Caco-2 (cell line): ENCODE results near the gene SLC43A1. TPM values are rescaled to one million over a fixed set of nuclear protein-coding genes. Genes with fewer than 3 reads are reported as not detected.
A peak's percentile ranks its signal among the peaks of the same experiment; 100 is the strongest.

Experiments used
- BruUV-seq: library from RNA; stranded (reverse); fragments of 400-500 nt; replicated peaks from 2 replicates; lab custom pipeline; 2021; lab: Mats Ljungman, UMichigan
- CTCF ChIA-PET: fragments of 300-600 bp; sonication (Branson Sonifier 250); formaldehyde crosslinking; loops from one replicate; lab custom pipeline; 2022; ENCODE audit warnings: antibody characterized with exemption; lab: Charles Lee
- POLR2A ChIA-PET: fragments of 300-600 bp; sonication (Branson Sonifier 250); formaldehyde crosslinking; loops from one replicate; lab custom pipeline; 2022; ENCODE audit warnings: antibody characterized with exemption; lab: Charles Lee
- DNase-seq, 2 experiments: peaks; one replicate each; pipeline versions ENCODE4 v3.0.0 to v3.0.0-alpha.2; 2020 to 2022
- H3K27me3 ChIP-seq: replicated peaks from 2 replicates; pipeline ENCODE4 v1.6.0; 2011; ENCODE audit warnings: low read length; ENCODE audit not compliant: control insufficient read depth, insufficient read depth
- H3K36me3 ChIP-seq: 2 replicates; pipeline ENCODE4 v1.5.1; 2011; ENCODE audit warnings: low read length; ENCODE audit not compliant: control insufficient read depth, insufficient read depth
- H3K4me1 ChIP-seq: fragments of 250-450 bp; sonication (Bioruptor Pico); 2 replicates; pipeline ENCODE4 v1.5.1; 2020; ENCODE audit warnings: mild to moderate bottlenecking
- H3K4me3 ChIP-seq: 2 replicates; pipeline ENCODE4 v1.5.1; 2011; ENCODE audit warnings: low read depth, mild to moderate bottlenecking, control low read depth, low read length
- H3K9me3 ChIP-seq: fragments of 250-450 bp; sonication (Bioruptor Pico); 2 replicates; pipeline ENCODE4 v1.5.1; 2020; ENCODE audit warnings: mild to moderate bottlenecking, moderate library complexity
- H3K27ac Mint-ChIP-seq: one replicate; pipeline ENCODE4 v1.8.0; 2022; ENCODE audit warnings: mixed read lengths; ENCODE audit not compliant: unreplicated experiment
- H3K27me3 Mint-ChIP-seq: one replicate; pipeline ENCODE4 v1.8.0; 2022; ENCODE audit warnings: mixed read lengths; ENCODE audit not compliant: insufficient read depth, unreplicated experiment
- H3K36me3 Mint-ChIP-seq: one replicate; pipeline ENCODE4 v1.8.0; 2022; ENCODE audit warnings: mild to moderate bottlenecking, mixed read lengths; ENCODE audit not compliant: insufficient read depth, unreplicated experiment
- H3K4me1 Mint-ChIP-seq: one replicate; pipeline ENCODE4 v1.8.0; 2022; ENCODE audit warnings: low read depth, mixed read lengths; ENCODE audit not compliant: unreplicated experiment
- H3K4me3 Mint-ChIP-seq: one replicate; pipeline ENCODE4 v1.8.0; 2022; ENCODE audit warnings: mild to moderate bottlenecking, moderate library complexity, mixed read lengths; ENCODE audit not compliant: unreplicated experiment
- H3K9me3 Mint-ChIP-seq: one replicate; pipeline ENCODE4 v1.8.0; 2022; ENCODE audit warnings: mixed read lengths; ENCODE audit not compliant: unreplicated experiment
- CTCF ChIP-seq, 2 experiments: fragments of 200-600 bp in 1 of 2; IDR thresholded peaks; 1 replicate in 1 of 2; 2 replicates in 1 of 2; pipeline versions ENCODE4 v1.5.1 to v1.8.0; 2011 to 2022; ENCODE audit warnings: antibody characterized with exemption in 1 of 2, control low read depth in 1 of 2, inconsistent platforms in 1 of 2, low read depth in 1 of 2, low read length in 1 of 2, mild to moderate bottlenecking in 1 of 2, moderate library complexity in 1 of 2; ENCODE audit not compliant: insufficient read depth in 1 of 2, severe bottlenecking in 1 of 2, unreplicated experiment in 1 of 2
- intact Hi-C: fragments of 100-400 bp; cut with micrococcal nuclease; formaldehyde crosslinking; loops from one replicate; pipeline ENCODE4 v1.10.0; 2022; ENCODE audit not compliant: unreplicated experiment
- total RNA-seq: library from RNA; stranded (reverse); gene quantifications from 2 replicates; pipeline ENCODE4 v1.2.3, GENCODE V29; 2022

The SLC43A1 gene
- total RNA-seq, 1 experiment from 2014 or later, result 71.7 TPM

GRCh38 chr11:57527056-57527631 lies 11.6 kb upstream of the SLC43A1 start:
- H3K9me3 ChIP-seq, result no peaks in the 10 kb centered on the region

GRCh38 chr11:57523419-57523818 lies 7.9 kb upstream of the SLC43A1 start:
- Mint-ChIP-seq H3K9me3 (no peaks in the 10 kb centered on the region), H3K36me3 (peaks cover 9% of the 10 kb centered on the region), H3K4me1 (peaks cover 9% of the 10 kb centered on the region), H3K27ac (no peak overlapping the region), H3K4me3 (no peak overlapping the region), H3K27me3 (no peaks in the 10 kb centered on the region)
- BruUV-seq, result no TSS peak
- TF ChIP-seq CTCF (IDR thresholded peaks at IDR 0.05; ENCODE audit: insufficient read depth in 1 of 2, low read depth in 1 of 2, low read length in 1 of 2, severe bottlenecking in 1 of 2, unreplicated experiment in 1 of 2), result no peak
- H3K27me3 ChIP-seq, result no peaks in the 10 kb centered on the region
- H3K4me3 ChIP-seq, result no peak overlapping the region
- POLR2A ChIA-PET, result no interaction called here
- H3K4me1 ChIP-seq, result no peaks in the 10 kb centered on the region
- no peak for DNase-seq
- no peaks in the 10 kb centered on the region for H3K36me3 ChIP-seq
- intact Hi-C loops, result no loop called here
- no peaks in the 10 kb centered on the region for H3K9me3 ChIP-seq
- CTCF ChIA-PET, result interaction anchor here (0.9 kb wide), 1 partner anchor 66 kb away, joined by 4 read pairs; no protein-coding TSS in a partner anchor

More at GRCh38 chr11:57527056-57527631, 11.6 kb upstream of the SLC43A1 start:
- H3K36me3 ChIP-seq, result no peaks in the 10 kb centered on the region
- intact Hi-C loops, result loop anchor here (1.0 kb wide), 5 partner anchors 12 to 182 kb away; partner anchors contain the start of gene SLC43A1
- Mint-ChIP-seq H3K4me3 (peak overlapping the region; percentile 1), H3K9me3 (no peaks in the 10 kb centered on the region), H3K27ac (peak overlapping the region; percentile 86), H3K4me1 (peaks cover 15% of the 10 kb centered on the region), H3K36me3 (peaks cover 21% of the 10 kb centered on the region), H3K27me3 (no peaks in the 10 kb centered on the region)
- BruUV-seq, result no TSS peak
- peaks cover 14% of the 10 kb centered on the region for H3K4me1 ChIP-seq
- ChIA-PET CTCF (interaction anchor here (0.6 to 3.0 kb wide), 18 partner anchors 10 to 181 kb away, joined by 3 to 132 read pairs (median 6); partner anchors contain the start of genes RTN4RL2 and SLC43A1), POLR2A (interaction anchor here (0.7 to 1.3 kb wide), 3 partner anchors 8 to 34 kb away, joined by 3 to 13 read pairs (median 3); no protein-coding TSS in a partner anchor)
- peak; percentile 77 to 87 for DNase-seq
- peak; percentile 91 to 93 for TF ChIP-seq CTCF (IDR thresholded peaks at IDR 0.05; ENCODE audit: insufficient read depth in 1 of 2, low read depth in 1 of 2, low read length in 1 of 2, severe bottlenecking in 1 of 2, unreplicated experiment in 1 of 2)
- H3K27me3 ChIP-seq, result no peaks in the 10 kb centered on the region
- no peak overlapping the region for H3K4me3 ChIP-seq

GRCh38 chr11:57521116-57521515 lies 5.6 kb upstream of the SLC43A1 start:
- H3K4me1 ChIP-seq, result peaks cover 3% of the 10 kb centered on the region; the same call in 1 of the 2 replicates
- no peaks in the 10 kb centered on the region for H3K27me3 ChIP-seq
- H3K9me3 ChIP-seq, result no peaks in the 10 kb centered on the region
- CTCF ChIA-PET, result interaction anchor here (2.2 kb wide), 1 partner anchor 28 kb away, joined by 8 read pairs; no protein-coding TSS in a partner anchor
- POLR2A ChIA-PET, result no interaction called here
- no peak for TF ChIP-seq CTCF (IDR thresholded peaks at IDR 0.05; ENCODE audit: insufficient read depth in 1 of 2, low read depth in 1 of 2, low read length in 1 of 2, severe bottlenecking in 1 of 2, unreplicated experiment in 1 of 2)
- no peak overlapping the region for H3K4me3 Mint-ChIP-seq
- BruUV-seq, result no TSS peak
- no peaks in the 10 kb centered on the region for H3K36me3 Mint-ChIP-seq
- H3K4me3 ChIP-seq, result no peak overlapping the region
- no peaks in the 10 kb centered on the region for H3K4me1 Mint-ChIP-seq
- no peaks in the 10 kb centered on the region for H3K27me3 Mint-ChIP-seq
- DNase-seq, result no peak
- H3K36me3 ChIP-seq, result no peaks in the 10 kb centered on the region
- intact Hi-C loops, result no loop called here
- no peaks in the 10 kb centered on the region for H3K9me3 Mint-ChIP-seq
- no peak overlapping the region for H3K27ac Mint-ChIP-seq
